HepG2 (cell line): ENCODE measurements around the gene TP73. TPM values are rescaled to one million over a fixed set of nuclear protein-coding genes. Genes with fewer than 3 reads are reported as not detected.

ENCODE experiments used
- ATF1 ChIP-seq: IDR thresholded peaks from 2 replicates; pipeline ENCODE4 v1.6.1; 2016; ENCODE audit warnings: mild to moderate bottlenecking, control low read depth
- CBX5 ChIP-seq: sonication (generic); formaldehyde crosslinking; IDR thresholded peaks from 2 replicates; pipeline ENCODE4 v1.4.0; 2020; ENCODE audit warnings: missing genetic modification reagents, borderline replicate concordance
- DR1 ChIP-seq: sonication (generic); formaldehyde crosslinking; IDR thresholded peaks from 2 replicates; pipeline ENCODE4 v1.8.0; 2021; ENCODE audit warnings: mild to moderate bottlenecking, missing genetic modification reagents, inconsistent platforms
- FOXJ3 ChIP-seq: sonication (generic); formaldehyde crosslinking; IDR thresholded peaks from 2 replicates; pipeline ENCODE4 v1.4.0; 2020; ENCODE audit warnings: missing genetic modification reagents, mild to moderate bottlenecking, borderline replicate concordance
- HDAC6 ChIP-seq: fragments of 200-600 bp; sonication (generic); IDR thresholded peaks from 2 replicates; pipeline ENCODE4 v1.7.0; 2017; ENCODE audit warnings: mild to moderate bottlenecking, antibody characterized with exemption, low read length, low read depth
- KAT8 ChIP-seq: IDR thresholded peaks from 2 replicates; pipeline ENCODE4 v1.6.1; 2016; ENCODE audit warnings: missing genetic modification reagents, missing compliant biosample characterization
- NFRKB ChIP-seq: fragments of 450-650 bp; IDR thresholded peaks from 2 replicates; pipeline ENCODE4 v1.6.1; 2017
- POLR2G ChIP-seq: fragments of 200-400 bp; formaldehyde crosslinking; IDR thresholded peaks from 2 replicates; pipeline ENCODE4 v1.6.1; 2018; ENCODE audit warnings: mild to moderate bottlenecking, low read depth, low read length, moderate library complexity
- ZBTB7B ChIP-seq: sonication (generic); formaldehyde crosslinking; IDR thresholded peaks from 2 replicates; pipeline ENCODE4 v1.4.0; 2020; ENCODE audit warnings: missing genetic modification reagents
- ZFY ChIP-seq: sonication (generic); formaldehyde crosslinking; IDR thresholded peaks from 2 replicates; pipeline ENCODE4 v1.4.0; 2020; ENCODE audit warnings: missing genetic modification reagents
- ZNF441 ChIP-seq: sonication (generic); formaldehyde crosslinking; IDR thresholded peaks from 2 replicates; pipeline ENCODE4 v1.7.0; 2021; ENCODE audit warnings: missing genetic modification reagents, borderline replicate concordance
- ZNF451 ChIP-seq: sonication (generic); formaldehyde crosslinking; IDR thresholded peaks from 2 replicates; pipeline ENCODE4 v1.5.0; 2020; ENCODE audit warnings: mild to moderate bottlenecking, missing genetic modification reagents
- ZNF782 ChIP-seq: sonication (generic); formaldehyde crosslinking; IDR thresholded peaks from 2 replicates; pipeline ENCODE4 v1.4.0; 2020; ENCODE audit warnings: missing genetic modification reagents, mild to moderate bottlenecking, borderline replicate concordance
- polyA plus RNA-seq, 8 experiments: library from polyadenylated mRNA; depleted of rRNA in 3 of 8; stranded (reverse) in 7 of 8; unstranded in 1 of 8; fragments of >200 nt; fragmentation: Illumina TruSeq in 4 of 8; extraction: Trizol in 4 of 8; gene quantifications; 2 replicates each; pipeline versions ENCODE4 v1.2.1 to v1.2.3, GENCODE V29; 2011 to 2016; ENCODE audit warnings: low read depth in 4 of 8, missing spikeins in 1 of 8, mixed read lengths in 1 of 8; ENCODE audit not compliant: insufficient read depth in 1 of 8
- total RNA-seq, 5 experiments: library from RNA; depleted of rRNA; stranded (reverse); fragments of >200 nt; fragmentation: Illumina TruSeq; extraction: Trizol; gene quantifications; 2 replicates each; pipeline ENCODE4 v1.2.3, GENCODE V29; 2016; ENCODE audit warnings: low read depth in 1 of 5
- TF ChIP-seq, protein P1 (sequence below): IDR thresholded peaks from 2 replicates; pipeline ENCODE4 v1.6.1; 2012; ENCODE audit warnings: low read length, improper control_type of control experiment
- TF ChIP-seq, protein P2 (sequence below): IDR thresholded peaks from 2 replicates; pipeline ENCODE4 v1.6.1; 2016
- TF ChIP-seq, protein P3 (sequence below): IDR thresholded peaks from 2 replicates; pipeline ENCODE4 v1.4.0; 2020; ENCODE audit warnings: mild to moderate bottlenecking, missing genetic modification reagents
- TF ChIP-seq, protein P4 (sequence below): sonication (generic); formaldehyde crosslinking; conservative IDR thresholded peaks from 2 replicates; pipeline ENCODE4 v1.4.0; 2020; ENCODE audit warnings: missing genetic modification reagents
- TF ChIP-seq, protein P5 (sequence below): sonication (generic); formaldehyde crosslinking; IDR thresholded peaks from 2 replicates; pipeline ENCODE4 v1.8.1; 2023; ENCODE audit warnings: mild to moderate bottlenecking, missing genetic modification reagents
- TF ChIP-seq, protein P6 (sequence below): IDR thresholded peaks from 2 replicates; pipeline ENCODE4 v1.6.1; 2016; ENCODE audit warnings: mild to moderate bottlenecking, missing biosample characterization, missing genetic modification reagents

TP73 gene
- total and polyA plus RNA-seq, 2 of the 13 experiments (the other 11 are each of a cell fraction or from before 2014, with no cell fraction given): 0.49 to 1.1 TPM

DNA sequence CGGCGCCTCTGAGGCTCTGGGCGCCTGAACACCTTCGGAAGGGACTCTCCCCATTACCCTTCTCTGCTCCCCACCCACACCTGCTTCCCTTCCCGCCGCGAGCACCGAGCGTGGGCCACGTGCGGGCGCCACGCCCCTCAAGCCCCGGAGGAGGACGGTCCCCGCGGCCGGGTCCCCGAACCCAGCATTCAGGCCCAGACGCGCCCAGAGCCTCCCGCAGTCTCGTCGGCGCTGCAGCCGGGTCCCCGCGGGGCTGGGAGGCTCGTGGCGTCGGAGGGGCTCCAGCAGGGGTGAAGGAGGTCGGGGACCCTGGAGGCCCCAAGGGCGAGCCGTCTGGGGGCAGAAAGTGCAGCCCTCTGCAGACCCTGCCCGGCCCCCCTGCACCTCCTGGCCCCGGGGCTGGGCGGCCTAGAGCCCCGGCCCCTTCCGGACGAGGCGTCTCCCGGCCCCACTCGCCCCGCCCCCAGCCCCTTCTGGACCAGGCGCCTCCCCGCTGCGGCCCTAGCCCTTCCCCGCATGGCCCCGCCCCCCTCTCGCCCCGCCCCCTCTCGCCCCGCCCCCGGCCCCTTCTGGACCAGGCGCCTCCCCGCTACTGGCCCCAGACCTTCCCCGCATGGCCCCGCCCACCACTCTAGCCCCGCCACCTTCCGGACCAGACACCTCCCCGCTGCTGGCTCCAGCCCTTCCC, 119.9 kb downstream of the TP73 start (continued):
- TF ChIP-seq, protein P1, sequence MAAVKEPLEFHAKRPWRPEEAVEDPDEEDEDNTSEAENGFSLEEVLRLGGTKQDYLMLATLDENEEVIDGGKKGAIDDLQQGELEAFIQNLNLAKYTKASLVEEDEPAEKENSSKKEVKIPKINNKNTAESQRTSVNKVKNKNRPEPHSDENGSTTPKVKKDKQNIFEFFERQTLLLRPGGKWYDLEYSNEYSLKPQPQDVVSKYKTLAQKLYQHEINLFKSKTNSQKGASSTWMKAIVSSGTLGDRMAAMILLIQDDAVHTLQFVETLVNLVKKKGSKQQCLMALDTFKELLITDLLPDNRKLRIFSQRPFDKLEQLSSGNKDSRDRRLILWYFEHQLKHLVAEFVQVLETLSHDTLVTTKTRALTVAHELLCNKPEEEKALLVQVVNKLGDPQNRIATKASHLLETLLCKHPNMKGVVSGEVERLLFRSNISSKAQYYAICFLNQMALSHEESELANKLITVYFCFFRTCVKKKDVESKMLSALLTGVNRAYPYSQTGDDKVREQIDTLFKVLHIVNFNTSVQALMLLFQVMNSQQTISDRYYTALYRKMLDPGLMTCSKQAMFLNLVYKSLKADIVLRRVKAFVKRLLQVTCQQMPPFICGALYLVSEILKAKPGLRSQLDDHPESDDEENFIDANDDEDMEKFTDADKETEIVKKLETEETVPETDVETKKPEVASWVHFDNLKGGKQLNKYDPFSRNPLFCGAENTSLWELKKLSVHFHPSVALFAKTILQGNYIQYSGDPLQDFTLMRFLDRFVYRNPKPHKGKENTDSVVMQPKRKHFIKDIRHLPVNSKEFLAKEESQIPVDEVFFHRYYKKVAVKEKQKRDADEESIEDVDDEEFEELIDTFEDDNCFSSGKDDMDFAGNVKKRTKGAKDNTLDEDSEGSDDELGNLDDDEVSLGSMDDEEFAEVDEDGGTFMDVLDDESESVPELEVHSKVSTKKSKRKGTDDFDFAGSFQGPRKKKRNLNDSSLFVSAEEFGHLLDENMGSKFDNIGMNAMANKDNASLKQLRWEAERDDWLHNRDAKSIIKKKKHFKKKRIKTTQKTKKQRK: no peak
- TF ChIP-seq ZNF782 (CRISPR knock-in tag) (peak; percentile 23; the same call in 1 of the 2 replicates), ZNF451 (0 out of 2 replicates have a peak, but pooled peaks have one; percentile 48), KAT8 (peak; percentile 49), POLR2G (peak; percentile 58), CBX5 (CRISPR knock-in tag) (no peak), FOXJ3 (CRISPR knock-in tag) (no peak), DR1 (CRISPR knock-in tag) (0 out of 2 replicates have a peak, but pooled peaks have one; percentile 34), ZFY (peak; percentile 78), NFRKB (no peak), ZNF441 (CRISPR knock-in tag) (no peak; the same call in 1 of the 2 replicates), ATF1 (CRISPR knock-in tag) (no peak), HDAC6 (no peak), ZBTB7B (CRISPR knock-in tag) (peak; percentile 61; the same call in 1 of the 2 replicates)
- TF ChIP-seq, protein P2, sequence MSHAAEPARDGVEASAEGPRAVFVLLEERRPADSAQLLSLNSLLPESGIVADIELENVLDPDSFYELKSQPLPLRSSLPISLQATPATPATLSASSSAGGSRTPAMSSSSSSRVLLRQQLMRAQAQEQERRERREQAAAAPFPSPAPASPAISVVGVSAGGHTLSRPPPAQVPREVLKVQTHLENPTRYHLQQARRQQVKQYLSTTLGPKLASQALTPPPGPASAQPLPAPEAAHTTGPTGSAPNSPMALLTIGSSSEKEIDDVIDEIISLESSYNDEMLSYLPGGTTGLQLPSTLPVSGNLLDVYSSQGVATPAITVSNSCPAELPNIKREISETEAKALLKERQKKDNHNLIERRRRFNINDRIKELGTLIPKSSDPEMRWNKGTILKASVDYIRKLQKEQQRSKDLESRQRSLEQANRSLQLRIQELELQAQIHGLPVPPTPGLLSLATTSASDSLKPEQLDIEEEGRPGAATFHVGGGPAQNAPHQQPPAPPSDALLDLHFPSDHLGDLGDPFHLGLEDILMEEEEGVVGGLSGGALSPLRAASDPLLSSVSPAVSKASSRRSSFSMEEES (CRISPR knock-in tag): no peak
- TF ChIP-seq, protein P3, sequence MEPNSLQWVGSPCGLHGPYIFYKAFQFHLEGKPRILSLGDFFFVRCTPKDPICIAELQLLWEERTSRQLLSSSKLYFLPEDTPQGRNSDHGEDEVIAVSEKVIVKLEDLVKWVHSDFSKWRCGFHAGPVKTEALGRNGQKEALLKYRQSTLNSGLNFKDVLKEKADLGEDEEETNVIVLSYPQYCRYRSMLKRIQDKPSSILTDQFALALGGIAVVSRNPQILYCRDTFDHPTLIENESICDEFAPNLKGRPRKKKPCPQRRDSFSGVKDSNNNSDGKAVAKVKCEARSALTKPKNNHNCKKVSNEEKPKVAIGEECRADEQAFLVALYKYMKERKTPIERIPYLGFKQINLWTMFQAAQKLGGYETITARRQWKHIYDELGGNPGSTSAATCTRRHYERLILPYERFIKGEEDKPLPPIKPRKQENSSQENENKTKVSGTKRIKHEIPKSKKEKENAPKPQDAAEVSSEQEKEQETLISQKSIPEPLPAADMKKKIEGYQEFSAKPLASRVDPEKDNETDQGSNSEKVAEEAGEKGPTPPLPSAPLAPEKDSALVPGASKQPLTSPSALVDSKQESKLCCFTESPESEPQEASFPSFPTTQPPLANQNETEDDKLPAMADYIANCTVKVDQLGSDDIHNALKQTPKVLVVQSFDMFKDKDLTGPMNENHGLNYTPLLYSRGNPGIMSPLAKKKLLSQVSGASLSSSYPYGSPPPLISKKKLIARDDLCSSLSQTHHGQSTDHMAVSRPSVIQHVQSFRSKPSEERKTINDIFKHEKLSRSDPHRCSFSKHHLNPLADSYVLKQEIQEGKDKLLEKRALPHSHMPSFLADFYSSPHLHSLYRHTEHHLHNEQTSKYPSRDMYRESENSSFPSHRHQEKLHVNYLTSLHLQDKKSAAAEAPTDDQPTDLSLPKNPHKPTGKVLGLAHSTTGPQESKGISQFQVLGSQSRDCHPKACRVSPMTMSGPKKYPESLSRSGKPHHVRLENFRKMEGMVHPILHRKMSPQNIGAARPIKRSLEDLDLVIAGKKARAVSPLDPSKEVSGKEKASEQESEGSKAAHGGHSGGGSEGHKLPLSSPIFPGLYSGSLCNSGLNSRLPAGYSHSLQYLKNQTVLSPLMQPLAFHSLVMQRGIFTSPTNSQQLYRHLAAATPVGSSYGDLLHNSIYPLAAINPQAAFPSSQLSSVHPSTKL (CRISPR knock-in tag): peak; percentile 29; the same call in 1 of the 2 replicates
- TF ChIP-seq, protein P4, sequence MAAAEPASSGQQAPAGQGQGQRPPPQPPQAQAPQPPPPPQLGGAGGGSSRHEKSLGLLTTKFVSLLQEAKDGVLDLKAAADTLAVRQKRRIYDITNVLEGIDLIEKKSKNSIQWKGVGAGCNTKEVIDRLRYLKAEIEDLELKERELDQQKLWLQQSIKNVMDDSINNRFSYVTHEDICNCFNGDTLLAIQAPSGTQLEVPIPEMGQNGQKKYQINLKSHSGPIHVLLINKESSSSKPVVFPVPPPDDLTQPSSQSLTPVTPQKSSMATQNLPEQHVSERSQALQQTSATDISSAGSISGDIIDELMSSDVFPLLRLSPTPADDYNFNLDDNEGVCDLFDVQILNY: no peak
- TF ChIP-seq, protein P5, sequence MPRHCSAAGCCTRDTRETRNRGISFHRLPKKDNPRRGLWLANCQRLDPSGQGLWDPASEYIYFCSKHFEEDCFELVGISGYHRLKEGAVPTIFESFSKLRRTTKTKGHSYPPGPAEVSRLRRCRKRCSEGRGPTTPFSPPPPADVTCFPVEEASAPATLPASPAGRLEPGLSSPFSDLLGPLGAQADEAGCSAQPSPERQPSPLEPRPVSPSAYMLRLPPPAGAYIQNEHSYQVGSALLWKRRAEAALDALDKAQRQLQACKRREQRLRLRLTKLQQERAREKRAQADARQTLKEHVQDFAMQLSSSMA: no peak
- TF ChIP-seq, protein P6, sequence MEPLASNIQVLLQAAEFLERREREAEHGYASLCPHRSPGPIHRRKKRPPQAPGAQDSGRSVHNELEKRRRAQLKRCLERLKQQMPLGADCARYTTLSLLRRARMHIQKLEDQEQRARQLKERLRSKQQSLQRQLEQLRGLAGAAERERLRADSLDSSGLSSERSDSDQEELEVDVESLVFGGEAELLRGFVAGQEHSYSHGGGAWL (CRISPR knock-in tag): peak; percentile 89
